AG20443 (cell line): ENCODE measurements around the gene LRG1.

Experiments
- DNase-seq: peaks from one replicate; pipeline ENCODE4 v3.0.0; 2012; ENCODE audit warnings: low spot score, mixed read lengths

Gene LRG1

DNA sequence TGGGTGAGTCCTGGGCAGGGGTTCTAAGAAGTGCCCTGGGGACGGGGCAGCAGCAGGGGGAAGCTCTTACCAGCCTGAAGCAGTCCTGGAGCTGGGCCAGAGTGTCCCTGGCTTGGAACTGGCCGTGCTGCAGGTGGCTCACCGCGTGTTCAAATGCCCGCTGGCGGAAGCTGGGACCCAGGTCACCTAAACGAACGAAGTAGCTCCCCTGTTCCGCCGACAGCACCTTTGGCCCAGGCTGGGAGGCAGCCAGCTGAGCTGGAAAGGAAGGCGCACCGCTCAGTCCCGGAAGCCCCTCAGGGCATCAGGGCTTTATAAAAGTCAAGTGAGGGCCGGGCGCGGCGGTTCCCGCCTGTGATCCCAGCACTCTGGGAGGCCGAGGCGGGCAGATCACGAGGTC, 31.1 kb downstream of the LRG1 start:
- no peak for DNase-seq

- no peak for DNase-seq
These were observed 32.0 kb downstream of the LRG1 start for GRCh38 chr19:4507804-4508203.

- no peak for DNase-seq
These were observed 32.7 kb downstream of the LRG1 start for GRCh38 chr19:4507150-4507452.

- peak; percentile 64 for DNase-seq
These were observed 33.2 kb downstream of the LRG1 start for GRCh38 chr19:4506449-4507149.

DNA sequence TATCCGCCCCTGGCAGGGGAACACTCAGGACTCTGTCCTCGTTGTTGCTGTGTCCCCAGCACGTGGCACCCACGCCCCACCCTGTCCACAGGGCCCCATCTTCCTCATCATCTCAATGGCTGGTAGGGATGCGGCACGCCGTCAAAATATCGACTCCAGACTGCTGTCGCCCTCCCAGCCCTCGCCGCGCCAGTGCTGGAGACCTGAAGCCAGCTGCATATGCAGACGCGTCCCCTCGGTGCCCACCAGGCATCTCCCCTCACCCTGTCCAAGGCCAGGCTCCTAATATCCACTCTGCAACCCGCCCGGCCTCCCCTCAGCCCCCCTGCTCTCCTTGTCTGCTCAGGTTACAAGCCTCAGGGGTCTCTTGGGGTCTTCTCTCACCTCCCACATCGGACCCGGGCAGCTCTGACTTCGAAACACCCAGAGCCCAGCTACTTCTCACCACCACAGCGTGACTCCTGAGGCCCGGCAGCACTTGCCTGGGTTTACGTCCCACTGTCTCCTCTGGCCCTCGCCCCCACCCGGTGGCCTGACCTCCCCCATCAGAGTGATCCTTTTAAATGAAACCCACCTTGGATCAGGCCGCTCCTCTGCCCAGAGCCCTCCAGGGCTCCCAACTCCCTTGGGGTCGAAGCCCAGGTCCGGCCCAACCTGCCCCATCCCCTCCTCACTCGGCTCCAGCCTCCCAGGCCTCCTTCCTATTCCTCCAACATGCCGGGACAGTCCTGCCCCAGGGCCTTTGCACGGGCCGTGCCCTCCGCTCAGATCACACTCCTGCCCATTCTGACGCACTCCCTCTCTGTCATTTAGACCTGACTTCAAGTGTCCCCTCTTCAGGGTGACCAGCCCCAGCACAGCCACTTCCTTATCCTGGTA, 34.0 kb downstream of the LRG1 start:
- DNase-seq, result no peak

DNA sequence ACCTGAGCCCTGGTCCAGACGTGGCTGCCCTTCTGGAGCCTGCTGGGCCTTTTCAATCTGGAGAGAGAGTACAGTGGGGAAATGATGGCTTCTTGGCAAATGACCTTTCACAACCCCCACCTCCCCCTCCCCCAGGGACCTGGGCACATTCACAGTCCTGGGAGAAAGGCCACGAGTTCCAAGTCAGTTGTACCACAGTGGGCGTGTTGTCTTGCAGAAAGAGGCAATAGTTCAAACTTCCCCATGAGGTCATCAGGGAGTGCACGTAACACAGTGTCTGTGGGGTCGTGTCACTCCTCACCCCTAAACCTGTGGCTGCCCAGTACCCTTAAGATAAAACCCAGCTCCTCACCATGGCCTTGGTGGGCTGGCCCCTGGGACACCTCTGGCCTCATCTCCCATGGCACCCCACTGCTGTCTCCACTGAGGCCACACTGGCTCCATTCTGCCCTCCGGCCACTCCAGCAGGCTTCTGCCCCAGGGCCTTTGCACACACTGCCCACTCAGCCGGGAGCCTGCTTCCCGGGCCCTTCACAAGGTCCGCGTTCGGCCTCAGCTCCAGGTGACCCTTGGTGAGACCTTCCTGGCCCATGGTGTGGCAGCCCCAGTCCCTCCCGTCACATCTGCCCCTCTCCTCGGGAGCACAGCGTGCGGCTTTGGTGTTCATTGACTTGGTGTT, 34.8 kb downstream of the LRG1 start:
- no peak for DNase-seq

DNA sequence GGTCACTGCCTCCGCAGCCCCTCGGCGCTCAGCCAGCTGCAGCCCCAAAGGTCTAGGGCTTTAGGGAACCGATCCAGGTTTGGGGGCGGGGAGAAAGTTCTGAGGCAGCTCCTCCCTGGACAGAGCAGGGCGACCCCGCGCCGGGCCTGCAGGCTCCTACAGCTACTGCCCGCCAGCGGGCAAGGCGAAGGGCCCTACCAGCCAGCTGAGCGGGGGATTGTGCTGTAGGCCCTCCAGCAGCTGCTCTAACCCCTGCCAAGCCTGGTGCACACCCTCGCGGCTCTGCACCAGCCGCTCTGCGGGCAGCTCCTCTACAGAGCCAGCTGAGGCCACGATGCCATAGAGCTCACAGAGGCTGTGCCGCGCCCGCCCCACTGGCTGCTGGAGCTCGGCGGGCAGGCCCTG, 35.5 kb downstream of the LRG1 start:
- no peak for DNase-seq

DNA sequence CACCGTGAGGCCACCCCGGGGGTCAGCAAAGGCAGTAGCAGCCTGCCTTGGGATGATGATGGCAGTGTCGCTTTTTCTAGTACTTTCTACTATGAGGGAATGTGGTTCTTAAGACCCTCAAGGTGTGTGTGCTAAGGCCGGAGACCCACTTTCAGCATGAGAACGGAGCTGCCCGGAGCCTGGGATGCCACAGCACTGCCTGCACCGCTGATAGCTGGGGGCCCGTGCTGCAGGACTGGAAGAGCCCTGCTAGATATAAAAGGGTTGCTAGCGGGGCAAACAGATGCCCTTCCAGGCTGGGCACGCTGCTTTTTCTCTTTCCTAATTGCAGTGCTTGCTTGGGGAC, 36.0 kb downstream of the LRG1 start:
- no peak for DNase-seq

- DNase-seq, result no peak
These were observed 36.6 kb downstream of the LRG1 start for GRCh38 chr19:4503132-4503824.

DNA sequence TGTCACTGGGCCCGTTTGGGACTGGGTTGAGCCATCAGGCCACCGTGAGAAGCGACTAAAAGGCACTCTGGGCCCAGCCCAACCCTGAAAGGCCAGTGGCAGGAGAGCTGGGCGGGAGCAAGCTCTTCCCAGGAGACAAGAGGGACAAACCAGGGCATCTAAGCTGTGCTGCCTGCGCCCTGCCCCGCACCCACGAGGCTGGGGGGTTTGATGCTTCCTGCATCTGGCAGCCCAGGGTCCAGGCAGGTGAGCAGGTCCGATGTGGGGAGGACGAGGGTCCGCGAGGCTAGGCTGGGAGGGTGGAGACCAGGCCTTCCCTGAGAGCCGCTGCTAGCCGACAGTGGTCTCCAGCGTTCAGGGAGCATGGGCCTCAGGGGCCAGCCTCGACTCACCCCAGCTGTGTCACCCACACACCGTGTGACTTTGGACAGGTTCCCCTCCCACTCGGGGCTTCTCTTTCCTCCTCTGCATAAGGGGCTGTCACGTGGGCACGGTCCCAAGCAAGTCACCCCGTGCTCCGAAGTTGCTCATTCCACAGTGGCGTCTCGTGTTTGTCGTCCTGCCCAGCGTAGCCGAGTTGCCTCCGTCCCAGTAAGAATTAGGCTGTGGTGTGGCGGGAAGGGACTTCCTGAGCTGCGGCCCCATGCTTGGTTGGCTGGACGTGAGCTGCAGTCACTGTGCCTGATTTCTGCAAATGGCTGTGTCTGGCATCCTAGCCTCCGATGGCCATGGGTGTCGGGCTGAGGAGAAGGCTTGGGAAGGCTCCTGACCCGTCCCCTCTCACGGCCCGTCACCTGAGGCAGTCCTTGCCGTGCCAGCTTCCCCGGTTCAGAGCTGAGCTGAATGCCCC, 37.3 kb downstream of the LRG1 start:
- DNase-seq, result no peak

DNA sequence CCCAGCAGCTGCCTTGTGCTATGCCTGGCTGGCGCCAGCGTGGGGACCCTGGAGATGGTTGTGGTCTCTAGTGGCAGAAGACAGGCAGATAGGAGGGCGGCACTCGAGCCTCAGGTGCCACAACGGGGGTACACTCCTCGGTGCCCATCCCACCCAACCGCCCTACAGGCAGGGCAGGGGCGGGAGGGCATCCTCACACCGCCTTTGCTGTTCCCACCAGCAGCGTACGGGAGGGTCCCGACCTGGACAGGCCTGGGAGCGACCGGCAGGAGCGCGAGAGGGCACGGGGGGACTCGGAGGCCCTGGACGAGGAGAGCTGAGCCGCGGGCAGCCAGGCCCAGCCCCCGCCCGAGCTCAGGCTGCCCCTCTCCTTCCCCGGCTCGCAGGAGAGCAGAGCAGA, 38.1 kb downstream of the LRG1 start:
- DNase-seq, result no peak

DNA sequence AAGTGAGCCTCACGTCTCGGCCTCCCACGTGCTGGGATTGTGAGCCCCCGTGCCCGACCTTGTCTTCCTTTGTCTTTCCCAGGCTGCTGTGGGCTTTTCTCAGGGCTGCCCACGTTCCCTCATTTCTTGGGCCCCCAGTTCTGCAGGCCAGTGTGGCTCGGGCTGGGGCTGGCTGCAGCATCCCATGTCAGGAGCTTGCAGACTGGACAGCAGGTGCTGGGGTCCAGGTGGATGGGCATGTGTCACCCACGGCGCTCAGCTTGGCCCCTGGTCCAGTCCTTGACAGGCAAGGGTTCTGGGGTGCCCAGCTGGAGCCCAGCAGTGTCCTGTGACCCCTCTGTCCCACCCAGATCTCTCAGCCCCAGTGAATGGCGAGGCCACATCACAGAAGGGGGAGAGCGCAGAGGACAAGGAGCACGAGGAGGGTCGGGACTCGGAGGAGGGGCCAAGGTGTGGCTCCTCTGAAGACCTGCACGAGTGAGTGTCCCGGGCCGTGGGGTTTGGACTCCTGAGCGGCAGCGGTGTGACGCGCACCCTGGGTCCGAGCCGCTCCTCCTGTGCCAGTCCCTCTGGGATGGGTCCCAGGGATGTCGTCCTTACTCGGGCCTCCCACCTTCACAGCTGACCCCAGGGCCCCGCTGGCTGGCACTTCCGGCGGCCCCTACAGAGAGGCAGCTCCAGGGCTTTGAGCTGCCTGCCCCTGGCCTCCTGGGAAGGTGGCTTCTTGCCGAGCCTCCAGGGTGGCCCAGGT, 38.8 kb downstream of the LRG1 start:
- DNase-seq, result no peak

DNA sequence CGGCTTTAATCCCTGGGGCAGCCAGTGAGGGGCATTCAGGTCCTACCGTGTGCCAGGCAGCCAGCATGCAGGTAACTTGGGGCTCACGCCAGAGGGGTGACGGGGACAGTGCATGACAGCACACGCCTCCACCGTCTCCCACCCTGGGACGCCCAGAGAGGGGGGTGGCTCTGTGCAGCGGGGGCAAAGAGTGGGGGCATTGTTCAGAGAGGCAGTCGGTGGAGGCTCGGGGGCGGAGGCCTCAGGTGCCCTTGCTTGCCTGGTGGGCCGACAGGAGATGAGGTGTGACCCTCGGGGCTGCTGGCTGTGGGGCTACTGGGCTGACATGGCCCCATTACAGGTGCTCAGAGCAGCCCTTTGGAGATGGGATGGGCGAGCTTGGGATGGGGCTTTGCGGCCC, 40.0 kb downstream of the LRG1 start:
- DNase-seq, result no peak

GRCh38 chr19:4499318-4499717, 40.5 kb downstream of the LRG1 start:
- DNase-seq, result no peak

DNA sequence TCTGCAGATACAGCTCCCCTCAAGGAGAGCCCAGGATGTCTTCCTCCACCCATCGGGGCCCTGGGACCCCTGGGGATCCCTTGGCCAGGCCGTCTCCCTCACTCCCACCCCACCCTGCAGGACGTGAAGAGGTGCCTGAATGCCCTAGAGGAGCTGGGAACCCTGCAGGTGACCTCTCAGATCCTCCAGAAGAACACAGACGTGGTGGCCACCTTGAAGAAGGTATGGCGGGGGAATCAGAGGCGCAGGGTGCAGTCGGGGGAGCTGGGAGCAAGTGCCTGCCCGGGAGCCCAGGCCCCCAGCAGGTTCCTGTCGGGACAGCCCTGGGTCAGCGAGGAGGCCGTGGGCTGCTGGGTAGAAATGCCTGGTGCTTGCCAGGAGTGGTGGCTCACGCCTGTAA, 41.1 kb downstream of the LRG1 start:
- DNase-seq, result no peak

DNA sequence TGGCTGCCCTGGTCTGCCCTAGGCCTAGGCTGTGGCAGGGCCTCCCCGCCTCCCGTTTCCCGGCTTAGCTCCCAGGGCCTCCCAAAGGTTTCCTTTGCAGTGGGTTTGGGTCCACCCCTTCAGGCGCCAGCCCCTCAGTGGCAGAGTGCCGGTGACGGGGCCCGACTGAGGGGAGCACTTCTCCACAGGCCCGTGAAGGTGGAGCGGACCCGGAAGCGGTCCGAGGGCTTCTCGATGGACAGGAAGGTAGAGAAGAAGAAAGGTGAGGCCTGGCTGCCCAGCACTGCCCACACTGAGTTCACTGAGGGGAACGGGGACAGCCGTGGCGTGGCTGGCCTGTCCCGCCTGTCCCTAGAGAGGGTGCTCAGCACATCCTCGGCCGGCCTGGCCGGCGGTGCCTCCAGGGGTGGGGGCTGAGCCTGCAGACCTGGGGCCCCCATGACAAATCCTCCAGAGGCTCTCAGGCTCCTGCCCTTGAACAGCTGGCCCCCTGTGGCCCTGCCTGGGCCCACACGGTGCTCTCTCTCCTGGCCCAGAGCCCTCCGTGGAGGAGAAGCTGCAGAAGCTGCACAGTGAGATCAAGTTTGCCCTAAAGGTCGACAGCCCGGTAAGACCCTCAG, 42.0 kb downstream of the LRG1 start:
- no peak for DNase-seq

GRCh38 chr19:4496304-4496703, 43.5 kb downstream of the LRG1 start:
- no peak for DNase-seq

DNA sequence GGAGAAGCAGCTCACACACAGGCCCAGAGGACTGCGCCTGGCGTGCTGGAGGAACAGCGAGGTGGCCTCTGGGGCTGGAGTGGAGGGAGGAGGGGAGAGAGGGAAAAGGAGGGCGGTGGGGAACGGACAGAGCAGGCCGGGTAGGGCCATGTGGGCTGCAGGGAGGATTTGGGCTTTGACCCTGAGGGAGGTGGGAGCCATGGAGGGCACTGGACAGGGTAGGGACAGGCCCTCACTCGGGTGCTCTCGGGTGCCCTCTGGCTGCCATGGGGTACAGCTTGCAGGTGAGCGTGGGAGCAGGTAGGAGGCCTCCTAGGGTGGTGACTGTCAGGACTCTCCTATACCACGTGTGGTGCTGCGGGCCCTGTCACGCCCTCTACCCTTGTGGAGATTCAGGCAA, 44.4 kb downstream of the LRG1 start:
- no peak for DNase-seq

GRCh38 chr19:4494691-4495064, 45.2 kb downstream of the LRG1 start:
- no peak for DNase-seq

DNA sequence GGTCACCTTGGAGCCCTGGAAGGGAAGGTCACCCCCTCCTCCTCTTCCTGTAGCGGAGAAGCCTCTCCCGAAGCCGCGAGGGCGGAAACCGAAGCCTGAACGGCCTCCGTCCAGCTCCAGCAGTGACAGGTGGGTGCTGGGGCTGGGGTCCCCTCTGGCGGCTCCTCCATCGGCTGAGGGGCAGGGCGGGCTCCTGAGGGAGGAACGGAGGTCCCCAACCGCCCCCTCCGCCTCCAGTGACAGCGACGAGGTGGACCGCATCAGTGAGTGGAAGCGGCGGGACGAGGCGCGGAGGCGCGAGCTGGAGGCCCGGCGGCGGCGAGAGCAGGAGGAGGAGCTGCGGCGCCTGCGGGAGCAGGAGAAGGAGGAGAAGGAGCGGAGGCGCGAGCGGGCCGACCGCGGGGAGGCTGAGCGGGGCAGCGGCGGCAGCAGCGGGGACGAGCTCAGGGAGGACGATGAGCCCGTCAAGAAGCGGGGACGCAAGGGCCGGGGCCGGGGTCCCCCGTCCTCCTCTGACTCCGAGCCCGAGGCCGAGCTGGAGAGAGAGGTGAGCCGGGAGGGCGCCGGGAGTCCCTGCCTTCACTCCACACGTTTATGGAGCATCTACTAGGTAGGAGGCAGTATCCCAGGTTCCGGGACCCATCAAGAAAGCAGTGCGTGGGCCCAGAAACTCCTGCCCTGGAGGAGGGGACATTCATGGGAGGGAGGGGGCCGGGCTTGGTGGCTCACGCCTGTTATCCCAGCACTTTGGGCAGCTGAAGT, 45.7 kb downstream of the LRG1 start:
- no peak for DNase-seq
